ENCODE measurements around the gene SORCS3.

- TF ChIP-seq, protein P1, sequence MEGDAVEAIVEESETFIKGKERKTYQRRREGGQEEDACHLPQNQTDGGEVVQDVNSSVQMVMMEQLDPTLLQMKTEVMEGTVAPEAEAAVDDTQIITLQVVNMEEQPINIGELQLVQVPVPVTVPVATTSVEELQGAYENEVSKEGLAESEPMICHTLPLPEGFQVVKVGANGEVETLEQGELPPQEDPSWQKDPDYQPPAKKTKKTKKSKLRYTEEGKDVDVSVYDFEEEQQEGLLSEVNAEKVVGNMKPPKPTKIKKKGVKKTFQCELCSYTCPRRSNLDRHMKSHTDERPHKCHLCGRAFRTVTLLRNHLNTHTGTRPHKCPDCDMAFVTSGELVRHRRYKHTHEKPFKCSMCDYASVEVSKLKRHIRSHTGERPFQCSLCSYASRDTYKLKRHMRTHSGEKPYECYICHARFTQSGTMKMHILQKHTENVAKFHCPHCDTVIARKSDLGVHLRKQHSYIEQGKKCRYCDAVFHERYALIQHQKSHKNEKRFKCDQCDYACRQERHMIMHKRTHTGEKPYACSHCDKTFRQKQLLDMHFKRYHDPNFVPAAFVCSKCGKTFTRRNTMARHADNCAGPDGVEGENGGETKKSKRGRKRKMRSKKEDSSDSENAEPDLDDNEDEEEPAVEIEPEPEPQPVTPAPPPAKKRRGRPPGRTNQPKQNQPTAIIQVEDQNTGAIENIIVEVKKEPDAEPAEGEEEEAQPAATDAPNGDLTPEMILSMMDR (IDR thresholded peaks at IDR 0.05), result no peak
- TF ChIP-seq POLR2AphosphoS5 (IDR thresholded peaks at IDR 0.05; ENCODE audit: low read depth, low read length) (no peak), TCF7L2 (IDR thresholded peaks at IDR 0.05; ENCODE audit: low read depth, low read length) (no peak)
These were observed 626.0 kb downstream of the SORCS3 start for GRCh38 chr10:105266966-105267539.
